Activated naive CD4-positive, alpha-beta T cell treated with anti-CD3 and anti-CD28 coated beads, Interleukin-2, amount 50 U/mL, for 24 hours (primary cell): Measurements from ENCODE around the gene SATB2.

Experiments
- H3K27ac Mint-ChIP-seq: one replicate; pipeline ENCODE4 v1.8.0; 2021; ENCODE audit warnings: mild to moderate bottlenecking, mixed read lengths
- H3K27me3 Mint-ChIP-seq: one replicate; pipeline ENCODE4 v1.8.0; 2021; ENCODE audit warnings: mixed read lengths
- H3K36me3 Mint-ChIP-seq: one replicate; pipeline ENCODE4 v1.8.0; 2021; ENCODE audit warnings: mixed read lengths
- H3K4me1 Mint-ChIP-seq: one replicate; pipeline ENCODE4 v1.8.0; 2021; ENCODE audit warnings: mixed read lengths
- H3K4me3 Mint-ChIP-seq: one replicate; pipeline ENCODE4 v1.8.0; 2021; ENCODE audit warnings: mild to moderate bottlenecking, mixed read lengths
- H3K9me3 Mint-ChIP-seq: one replicate; pipeline ENCODE4 v1.8.0; 2021; ENCODE audit warnings: mixed read lengths

SATB2 gene

DNA sequence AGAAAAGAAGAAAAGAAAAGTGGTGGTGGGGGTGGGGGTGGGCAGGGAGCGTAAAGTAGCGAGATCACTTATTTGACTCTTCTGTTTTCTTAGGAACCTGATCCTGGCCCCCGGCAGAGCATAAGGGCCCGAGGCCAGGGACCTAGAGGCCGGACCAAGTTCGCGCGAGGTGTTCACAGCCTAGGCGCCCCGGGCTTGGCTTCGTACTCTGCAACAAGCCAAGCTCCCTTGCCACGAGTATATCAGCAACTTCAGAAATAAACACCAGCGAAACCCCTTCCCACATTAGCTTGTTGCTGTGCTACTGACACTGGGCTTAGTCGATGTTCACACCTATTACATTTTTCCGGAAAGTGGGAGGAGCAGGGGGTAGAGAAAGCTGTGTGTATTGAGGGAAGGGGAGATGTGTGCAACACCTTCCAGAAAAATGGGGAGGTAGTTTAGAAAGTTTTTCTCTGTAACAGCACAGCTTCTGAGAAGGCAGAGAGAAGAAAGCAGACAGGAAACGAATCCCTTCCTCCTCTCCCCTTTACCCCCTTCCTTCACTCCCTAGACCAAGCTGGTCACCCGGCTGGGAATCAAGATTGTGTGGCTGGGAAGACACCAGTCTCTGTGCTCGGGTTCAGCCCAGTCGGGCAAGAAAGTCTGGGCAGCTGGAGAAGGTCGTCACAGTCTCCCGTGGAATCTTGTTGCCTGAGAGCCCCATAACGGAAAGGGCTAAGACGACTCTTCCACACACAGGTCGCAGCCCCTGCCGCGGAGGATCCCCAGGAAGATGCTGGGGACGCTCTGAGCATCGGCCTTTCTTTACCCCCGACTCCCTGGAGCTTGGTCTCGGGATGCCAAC lies 12.0 kb upstream of the SATB2 start:
- H3K27ac Mint-ChIP-seq, result no peak overlapping the region
- H3K27me3 Mint-ChIP-seq, result peaks cover 58% of the 10 kb centered on the region
- peaks cover 5% of the 10 kb centered on the region for H3K9me3 Mint-ChIP-seq
- peaks cover 21% of the 10 kb centered on the region for H3K4me1 Mint-ChIP-seq
- peaks cover 1% of the 10 kb centered on the region for H3K36me3 Mint-ChIP-seq
- H3K4me3 Mint-ChIP-seq, result no peak overlapping the region

DNA sequence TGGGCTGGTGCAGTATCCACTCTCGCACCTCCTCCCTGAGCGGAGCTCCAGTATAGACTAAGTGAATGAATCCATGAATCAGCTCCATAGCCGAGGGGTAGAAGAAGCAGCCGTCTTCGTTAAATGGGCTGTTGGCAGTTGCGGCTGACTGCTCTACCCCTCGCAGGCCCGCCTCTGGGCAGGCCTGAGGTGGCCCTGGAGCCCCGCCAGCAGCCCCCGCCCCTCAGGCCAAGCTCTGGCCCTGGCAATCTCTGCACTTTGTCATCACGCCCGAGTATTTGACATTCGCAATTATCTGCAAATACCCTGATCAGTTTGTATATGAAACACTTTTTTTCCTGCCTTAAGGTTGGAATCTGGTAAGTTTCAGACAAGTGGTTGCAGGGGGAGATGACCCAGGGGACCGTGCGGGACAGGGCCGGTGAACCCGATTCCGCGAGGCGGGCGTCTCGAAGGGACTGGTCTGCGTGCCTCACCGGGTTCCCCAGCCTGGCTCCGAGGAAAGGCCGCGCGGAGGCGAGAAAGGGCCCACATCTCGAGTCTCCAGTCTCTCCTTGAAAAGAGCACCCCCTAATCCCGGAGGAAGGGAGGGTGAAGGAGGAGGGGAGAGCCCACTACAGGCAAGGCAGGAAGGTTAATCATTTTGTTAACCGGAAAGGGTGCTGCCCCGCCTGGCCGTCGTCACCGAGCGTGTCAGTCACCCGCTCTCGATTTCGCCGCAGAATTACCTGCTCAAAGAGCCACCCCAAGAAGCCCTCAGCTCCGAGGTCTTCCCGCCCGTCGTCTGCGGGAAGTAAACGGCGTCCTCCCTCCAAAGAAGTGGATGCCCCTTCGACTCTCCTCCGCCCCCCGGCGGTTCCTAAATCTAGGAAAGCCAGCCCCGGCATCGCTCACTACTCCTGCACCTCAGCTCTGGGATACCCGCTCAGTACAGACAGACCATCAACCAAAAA lies 11.1 kb upstream of the SATB2 start:
- H3K27me3 Mint-ChIP-seq, result peaks cover 51% of the 10 kb centered on the region
- peaks cover 21% of the 10 kb centered on the region for H3K4me1 Mint-ChIP-seq
- H3K36me3 Mint-ChIP-seq, result peaks cover 1% of the 10 kb centered on the region
- H3K27ac Mint-ChIP-seq, result no peak overlapping the region
- peak overlapping the region; percentile 26 for H3K4me3 Mint-ChIP-seq
- peaks cover 5% of the 10 kb centered on the region for H3K9me3 Mint-ChIP-seq

DNA sequence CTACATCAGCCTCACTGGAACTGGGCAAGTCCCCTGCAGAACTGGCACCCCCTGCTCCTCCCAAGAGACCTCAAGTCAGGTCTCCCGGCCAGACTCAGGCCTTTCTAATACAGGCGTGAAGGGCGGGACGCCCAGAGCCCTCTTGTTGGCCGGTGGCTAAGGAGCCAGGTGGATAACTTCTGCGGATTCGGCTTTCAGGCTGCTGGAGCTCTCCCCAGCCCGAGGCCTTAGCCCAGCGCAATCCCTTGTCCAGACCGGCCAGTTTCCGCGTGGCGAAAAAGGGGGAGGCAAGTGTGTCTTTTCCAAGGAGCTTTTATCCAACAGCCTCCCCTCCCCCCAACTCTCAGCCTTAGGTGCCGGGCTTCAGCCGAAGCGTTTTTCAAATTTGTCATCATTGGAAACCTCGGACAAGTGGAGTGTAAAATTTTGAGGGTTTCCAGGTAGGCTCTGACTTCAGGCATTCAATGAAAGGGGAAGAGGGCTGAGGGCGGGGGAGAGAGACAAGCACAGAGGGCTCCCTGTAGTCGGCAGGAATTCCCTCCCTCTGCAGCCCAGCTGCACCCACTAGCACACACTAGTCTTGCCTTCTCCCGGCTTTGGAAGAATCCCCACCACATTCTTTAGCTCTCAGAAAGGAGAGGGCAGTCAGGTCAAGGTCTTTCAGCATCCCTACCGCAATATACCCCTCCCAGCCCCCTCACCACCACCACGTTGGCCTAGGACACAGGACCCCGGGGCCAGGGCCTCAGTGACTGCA lies 9.5 kb upstream of the SATB2 start:
- H3K4me3 Mint-ChIP-seq, result no peak overlapping the region
- H3K36me3 Mint-ChIP-seq, result peaks cover 1% of the 10 kb centered on the region
- H3K27me3 Mint-ChIP-seq, result peaks cover 50% of the 10 kb centered on the region
- H3K4me1 Mint-ChIP-seq, result peaks cover 21% of the 10 kb centered on the region
- H3K9me3 Mint-ChIP-seq, result peaks cover 5% of the 10 kb centered on the region
- H3K27ac Mint-ChIP-seq, result no peak overlapping the region

DNA sequence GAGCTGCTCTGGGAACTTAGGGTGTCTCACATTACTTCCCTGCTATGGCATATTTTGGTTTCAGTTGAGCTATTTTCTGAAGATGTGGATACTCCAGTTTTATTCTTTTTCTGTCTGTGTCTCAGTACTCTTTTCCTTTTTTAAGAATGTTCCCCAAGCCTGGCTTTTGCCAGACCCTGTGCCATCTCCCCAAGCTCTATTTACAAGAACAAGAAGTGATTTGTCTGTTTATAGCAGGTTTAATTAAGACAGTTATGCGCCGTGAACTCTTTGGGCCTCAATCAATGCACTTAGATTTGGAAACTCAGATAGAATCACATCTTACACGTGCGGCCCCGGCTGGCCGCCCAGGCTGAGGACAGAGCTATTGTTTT lies 8.9 kb upstream of the SATB2 start:
- H3K9me3 Mint-ChIP-seq, result peaks cover 5% of the 10 kb centered on the region
- peaks cover 1% of the 10 kb centered on the region for H3K36me3 Mint-ChIP-seq
- peak overlapping the region; percentile 1 for H3K27ac Mint-ChIP-seq
- peaks cover 21% of the 10 kb centered on the region for H3K4me1 Mint-ChIP-seq
- no peak overlapping the region for H3K4me3 Mint-ChIP-seq
- H3K27me3 Mint-ChIP-seq, result peaks cover 46% of the 10 kb centered on the region

DNA sequence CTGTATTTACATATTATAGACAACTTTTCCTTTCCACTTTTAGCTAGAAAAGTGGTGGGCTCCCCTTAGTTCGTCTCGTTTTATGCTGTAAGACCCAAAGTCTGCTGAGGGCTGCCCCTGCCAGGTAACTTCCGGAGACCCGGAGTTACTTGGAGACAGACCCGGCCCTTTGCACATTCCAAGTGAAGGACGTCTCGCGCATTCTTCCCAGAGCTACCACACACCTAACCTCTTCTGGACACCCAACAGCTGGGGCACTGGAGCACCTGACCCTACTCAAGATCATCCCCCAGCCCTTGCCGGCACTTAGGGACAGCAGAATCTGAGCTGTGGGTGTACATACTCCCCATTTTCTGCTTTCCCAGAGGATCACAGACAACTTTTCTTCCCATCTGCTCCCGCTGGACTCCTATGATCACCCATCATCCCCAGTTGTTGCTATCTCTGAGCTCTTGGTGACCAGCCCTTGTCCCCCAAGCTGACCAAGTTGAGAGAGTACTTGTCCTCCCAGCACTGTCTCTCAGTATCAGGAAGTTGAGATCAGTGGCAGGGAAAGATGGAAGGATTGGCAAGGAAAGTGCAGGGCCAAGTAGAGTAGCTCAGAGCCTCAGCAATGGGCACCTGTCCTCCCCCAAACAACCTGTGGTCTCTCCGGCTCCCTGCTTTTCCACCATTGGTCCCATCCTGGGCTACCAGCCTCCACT lies 8.4 kb upstream of the SATB2 start:
- Mint-ChIP-seq H3K4me1 (peaks cover 21% of the 10 kb centered on the region), H3K9me3 (peaks cover 5% of the 10 kb centered on the region), H3K36me3 (peaks cover 1% of the 10 kb centered on the region), H3K27ac (peak overlapping the region; percentile 1), H3K4me3 (no peak overlapping the region), H3K27me3 (peaks cover 46% of the 10 kb centered on the region)

DNA sequence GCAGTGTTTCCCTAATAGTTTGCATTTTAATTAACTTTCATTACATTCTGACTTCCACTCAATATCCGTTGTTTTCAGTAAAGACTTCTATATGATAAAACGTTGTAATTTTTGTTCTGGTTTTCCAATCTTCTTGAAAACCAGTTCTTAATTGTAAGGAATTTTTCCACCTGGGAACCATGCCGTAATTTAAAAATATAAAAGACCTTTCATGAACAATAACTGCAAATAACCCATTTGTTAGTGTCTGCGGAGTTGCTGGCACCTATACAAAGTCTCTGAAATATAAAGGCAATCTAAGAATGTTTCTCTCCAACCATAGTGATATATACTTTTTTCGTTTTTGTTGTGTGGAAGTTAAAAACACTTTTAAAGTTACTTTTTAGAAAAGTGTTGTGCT lies 7.7 kb upstream of the SATB2 start:
- Mint-ChIP-seq H3K4me3 (peak overlapping the region; percentile 71), H3K27ac (no peak overlapping the region), H3K36me3 (peaks cover 3% of the 10 kb centered on the region), H3K27me3 (peaks cover 53% of the 10 kb centered on the region), H3K4me1 (peaks cover 22% of the 10 kb centered on the region), H3K9me3 (peaks cover 9% of the 10 kb centered on the region)

DNA sequence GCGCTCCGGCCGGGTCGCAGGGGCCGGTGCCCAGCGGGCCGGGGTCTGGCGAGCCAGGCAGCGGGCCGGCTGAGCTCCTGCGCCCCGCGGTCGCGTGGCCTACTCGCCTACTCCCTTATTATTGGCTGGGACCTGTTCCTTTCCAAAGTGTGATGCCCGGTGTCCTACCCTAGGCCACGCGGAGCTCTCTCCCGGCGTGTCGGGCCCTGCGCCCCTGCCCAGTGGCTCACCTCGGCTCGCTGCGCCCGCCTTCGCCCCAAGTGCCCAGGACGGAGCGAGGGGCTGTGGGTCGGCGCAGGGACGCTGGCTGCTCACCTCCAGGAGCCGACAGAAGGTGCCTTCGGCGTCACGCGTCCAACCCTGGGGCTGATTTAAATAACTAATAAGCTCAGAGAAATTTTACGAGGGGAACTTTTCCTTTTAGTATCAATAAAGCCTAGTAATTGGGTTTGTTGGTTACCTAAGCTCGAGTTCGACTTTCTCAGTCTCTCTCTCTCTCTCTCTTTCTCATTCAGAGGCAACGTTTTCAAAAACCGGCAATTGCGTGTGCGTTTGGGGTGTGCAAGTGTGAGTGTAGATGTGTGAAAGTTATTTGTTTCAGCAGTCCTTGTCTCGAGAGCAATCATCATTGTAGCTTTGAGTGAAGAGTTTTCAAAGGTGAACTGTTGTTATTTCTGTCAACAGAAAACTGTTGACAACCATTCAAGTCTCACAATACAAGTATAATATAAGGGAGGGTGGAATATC lies 7.0 kb upstream of the SATB2 start:
- Mint-ChIP-seq H3K4me3 (peak overlapping the region; percentile 71), H3K27ac (no peak overlapping the region), H3K27me3 (peaks cover 58% of the 10 kb centered on the region), H3K36me3 (peaks cover 3% of the 10 kb centered on the region), H3K4me1 (peaks cover 27% of the 10 kb centered on the region), H3K9me3 (peaks cover 9% of the 10 kb centered on the region)

DNA sequence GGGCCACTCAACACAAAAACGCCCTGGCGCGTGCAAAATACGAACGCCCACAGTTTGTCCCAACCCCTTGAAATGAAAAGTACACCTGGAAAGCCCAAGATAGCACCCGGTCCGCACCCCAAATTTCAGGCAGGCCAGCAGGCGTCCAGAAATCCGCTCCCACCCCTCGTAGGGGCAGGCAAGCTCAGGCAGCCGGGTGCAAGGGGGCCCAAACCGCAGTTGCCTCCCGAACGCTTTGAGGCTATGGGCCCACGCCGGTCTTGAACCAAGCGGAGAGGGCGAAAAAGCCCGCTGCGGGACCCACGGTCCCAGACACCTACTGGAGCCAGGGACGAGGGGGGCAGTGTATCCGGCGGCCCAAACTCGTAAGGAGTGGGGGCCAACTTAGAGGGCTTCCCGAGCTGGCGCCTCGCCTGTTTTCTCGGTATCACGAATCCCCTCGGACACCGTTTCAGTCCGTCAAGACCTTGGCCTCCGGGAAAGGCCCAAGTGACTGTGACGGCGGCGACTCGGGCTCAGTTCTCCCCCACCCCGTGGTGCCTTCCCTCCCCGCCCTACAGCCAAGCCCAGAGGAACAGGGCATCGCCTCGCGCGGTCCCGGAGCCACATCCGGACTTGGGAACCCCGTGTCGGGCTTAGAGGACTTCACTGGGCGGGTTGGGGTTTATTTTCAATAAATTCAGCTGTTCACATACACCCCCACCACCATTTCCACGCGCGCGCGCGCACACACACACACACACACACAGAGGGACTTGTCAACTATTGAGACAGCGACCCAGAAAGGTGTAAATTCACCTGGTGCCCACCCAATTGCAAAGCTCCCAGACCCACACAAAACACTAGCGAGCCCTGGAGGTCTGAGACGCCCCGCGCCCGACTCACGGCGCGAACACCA lies 6.2 kb upstream of the SATB2 start:
- peaks cover 5% of the 10 kb centered on the region for H3K36me3 Mint-ChIP-seq
- H3K27me3 Mint-ChIP-seq, result peaks cover 55% of the 10 kb centered on the region
- no peak overlapping the region for H3K27ac Mint-ChIP-seq
- H3K4me3 Mint-ChIP-seq, result peak overlapping the region; percentile 30
- H3K9me3 Mint-ChIP-seq, result peaks cover 9% of the 10 kb centered on the region
- H3K4me1 Mint-ChIP-seq, result peaks cover 25% of the 10 kb centered on the region

DNA sequence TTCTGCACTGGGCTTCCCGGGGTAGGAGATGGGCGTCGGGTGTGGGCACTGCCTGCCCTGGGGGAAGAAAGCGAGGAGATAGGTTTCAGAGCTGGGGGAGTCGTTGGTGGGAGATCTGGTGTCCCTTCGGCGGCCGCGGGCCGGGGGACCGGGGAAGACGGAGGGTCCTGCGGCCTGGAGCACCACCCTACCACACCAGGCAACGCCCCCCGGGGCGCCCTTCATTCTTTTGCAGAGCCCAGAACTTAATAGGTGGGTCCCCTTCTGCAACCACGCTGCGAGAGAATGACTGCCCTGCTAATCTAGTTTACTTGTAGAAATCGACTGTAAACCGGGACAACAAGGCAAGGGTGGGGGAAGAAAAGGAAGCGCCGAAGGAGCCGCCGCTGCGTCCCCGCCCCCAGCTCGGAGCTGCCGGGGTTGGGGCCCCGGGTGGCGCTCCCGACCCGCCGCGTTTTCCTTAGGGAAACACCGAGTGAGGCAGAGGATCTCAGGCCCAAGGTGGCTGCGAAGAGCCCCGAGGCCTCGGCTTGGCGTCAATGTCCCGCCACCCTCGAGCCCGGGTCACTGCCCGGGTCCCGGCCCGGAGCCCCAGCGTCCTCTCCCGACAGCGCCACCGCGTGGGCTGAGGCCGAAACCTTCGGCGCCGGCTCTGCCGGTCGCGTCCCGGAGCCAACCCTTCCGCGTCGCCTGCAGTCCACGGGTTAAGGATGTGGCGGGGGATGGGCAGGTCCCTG lies 5.4 kb upstream of the SATB2 start:
- peak overlapping the region; percentile 51 for H3K4me3 Mint-ChIP-seq
- H3K27ac Mint-ChIP-seq, result no peak overlapping the region
- H3K4me1 Mint-ChIP-seq, result peaks cover 22% of the 10 kb centered on the region

DNA sequence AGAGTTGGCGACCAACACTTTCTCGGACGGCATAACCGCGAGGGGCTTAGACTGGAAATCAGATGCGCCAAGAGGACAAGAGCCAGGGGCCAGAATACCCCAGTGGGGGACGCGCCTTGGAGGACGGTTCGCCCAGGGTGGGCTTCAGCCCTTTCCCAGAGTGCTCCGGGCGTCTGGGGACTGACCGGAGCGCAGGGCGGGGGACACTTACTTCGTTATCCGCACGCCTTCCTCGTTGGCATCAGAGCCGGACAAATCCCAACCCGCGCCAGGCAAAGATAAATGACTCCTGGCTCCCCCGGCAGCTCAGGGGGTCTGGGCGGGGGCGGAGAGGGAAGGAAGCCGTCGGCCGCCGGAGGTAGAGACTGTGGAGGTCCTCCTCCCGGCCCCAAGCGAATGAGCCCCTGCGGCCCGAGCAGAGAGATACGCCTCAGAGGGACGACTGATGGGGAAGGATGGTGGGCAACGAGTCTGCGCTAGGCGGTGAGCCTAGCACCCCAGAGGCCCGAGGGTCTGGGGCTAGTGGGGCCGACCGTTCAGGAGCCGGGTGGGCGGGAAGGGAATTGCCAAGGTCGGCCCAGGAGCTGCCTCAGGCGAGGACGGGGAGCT lies 4.7 kb upstream of the SATB2 start:
- H3K27me3 Mint-ChIP-seq, result peaks cover 48% of the 10 kb centered on the region
- peaks cover 18% of the 10 kb centered on the region for H3K4me1 Mint-ChIP-seq
- peaks cover 9% of the 10 kb centered on the region for H3K9me3 Mint-ChIP-seq
- no peak overlapping the region for H3K27ac Mint-ChIP-seq
- peaks cover 4% of the 10 kb centered on the region for H3K36me3 Mint-ChIP-seq
- peak overlapping the region; percentile 51 for H3K4me3 Mint-ChIP-seq

More for the DNA sequence above, 5.4 kb upstream of the SATB2 start:
- peaks cover 52% of the 10 kb centered on the region for H3K27me3 Mint-ChIP-seq
- H3K9me3 Mint-ChIP-seq, result peaks cover 9% of the 10 kb centered on the region
- peaks cover 5% of the 10 kb centered on the region for H3K36me3 Mint-ChIP-seq

DNA sequence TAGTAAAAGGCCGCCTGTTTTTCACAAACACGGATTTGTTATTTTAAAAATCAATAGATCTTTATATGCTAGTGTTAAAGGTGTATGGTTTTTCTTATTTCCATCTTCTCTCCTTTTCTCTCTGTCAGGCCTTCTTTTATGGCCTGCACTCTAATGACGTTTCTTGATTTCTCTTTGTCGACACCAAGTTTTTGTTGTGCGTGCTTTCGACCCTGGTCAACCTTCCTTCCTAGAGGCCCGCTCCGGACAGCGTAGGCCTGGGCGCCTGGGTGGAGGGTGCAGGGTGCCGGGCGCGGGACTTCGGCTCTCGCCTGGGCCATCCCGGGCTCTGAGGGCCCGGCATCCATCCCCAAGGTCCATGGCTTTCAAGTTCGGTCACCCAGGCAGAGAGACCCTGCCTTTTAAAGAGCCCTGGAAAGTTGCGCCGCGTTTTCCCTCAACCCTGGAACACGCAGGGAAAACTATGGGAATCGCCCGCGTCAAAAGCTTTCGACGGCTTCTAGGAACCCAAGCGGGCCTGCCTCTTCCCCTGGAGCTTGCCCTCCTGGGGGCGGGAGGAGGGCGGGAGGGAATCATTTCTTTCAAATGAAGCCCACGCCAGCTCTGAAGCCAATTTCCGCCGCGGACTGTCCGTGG lies 4.1 kb upstream of the SATB2 start:
- Mint-ChIP-seq H3K9me3 (peaks cover 9% of the 10 kb centered on the region), H3K4me1 (peaks cover 24% of the 10 kb centered on the region), H3K27me3 (peaks cover 48% of the 10 kb centered on the region), H3K27ac (no peak overlapping the region), H3K36me3 (peaks cover 4% of the 10 kb centered on the region), H3K4me3 (no peak overlapping the region)
